ENCODE measurements around the gene MARS2.
"Not testable (repeated sequence)": the region's sequence is repeated elsewhere in the genome, so short reads cannot be mapped to it uniquely, and the experiment has no call there.

Gene MARS2

GRCh38 chr2:197674591-197674990, 30.6 kb upstream of the MARS2 start:
- no peak overlapping the region for H3K27ac ChIP-seq (ENCODE audit: low read length)
- no peak for DNase-seq (ENCODE audit: low read depth, low spot score)
- no peaks in the 10 kb centered on the region; the same call in 1 of the 2 replicates for H3K36me3 ChIP-seq (ENCODE audit: control insufficient read depth, insufficient read depth, low read length)
- no peaks in the 10 kb centered on the region for H3K27me3 ChIP-seq (ENCODE audit: control insufficient read depth, insufficient read depth, low read length)
- H3K4me1 ChIP-seq (ENCODE audit: control insufficient read depth, insufficient read depth, low read length) = peaks cover 3% of the 10 kb centered on the region; the same call in 1 of the 2 replicates
- H3K4me3 ChIP-seq (ENCODE audit: low read length) = no peak overlapping the region
- no CpG with 5 or more reads among the region's 3 CpGs for WGBS (ENCODE audit: insufficient coverage, insufficient read length)
- no peaks in the 10 kb centered on the region for H3K9me3 ChIP-seq (ENCODE audit: control insufficient read depth, insufficient read depth, low read length)

GRCh38 chr2:197675246-197675645, 29.9 kb upstream of the MARS2 start, which contains the start of gene RFTN2:
Gene RFTN2 (minus strand): TSS chr2:197675587. CDS start chr2:197675458, 129 bp downstream.
- Histone ChIP-seq H3K4me3 (ENCODE audit: low read length) (no peak within 1 kb of the TSS), H3K4me1 (ENCODE audit: control insufficient read depth, insufficient read depth, low read length) (peaks cover 3% of the 10 kb centered on the region; the same call in 1 of the 2 replicates), H3K27me3 (ENCODE audit: control insufficient read depth, insufficient read depth, low read length) (no peaks in the 10 kb centered on the region), H3K36me3 (ENCODE audit: control insufficient read depth, insufficient read depth, low read length) (no peaks in the 10 kb centered on the region), H3K9me3 (ENCODE audit: control insufficient read depth, insufficient read depth, low read length) (no peaks in the 10 kb centered on the region), H3K27ac (ENCODE audit: low read length) (no peak within 1 kb of the TSS)
- WGBS (ENCODE audit: insufficient coverage, insufficient read length) = no CpG with 5 or more reads among the region's 3 CpGs
- DNase-seq (ENCODE audit: low read depth, low spot score) = no peak

- Histone ChIP-seq H3K36me3 (ENCODE audit: control insufficient read depth, insufficient read depth, low read length) (no peaks in the 10 kb centered on the region), H3K27me3 (ENCODE audit: control insufficient read depth, insufficient read depth, low read length) (no peaks in the 10 kb centered on the region), H3K4me1 (ENCODE audit: control insufficient read depth, insufficient read depth, low read length) (peaks cover 3% of the 10 kb centered on the region; the same call in 1 of the 2 replicates), H3K27ac (ENCODE audit: low read length) (no peak overlapping the region), H3K4me3 (ENCODE audit: low read length) (no peak overlapping the region), H3K9me3 (ENCODE audit: control insufficient read depth, insufficient read depth, low read length) (no peaks in the 10 kb centered on the region)
- no CpG with 5 or more reads among the region's 6 CpGs for WGBS (ENCODE audit: insufficient coverage, insufficient read length)
- no peak for DNase-seq (ENCODE audit: low read depth, low spot score)
Observed at GRCh38 chr2:197675711-197676188, 29.4 kb upstream of the MARS2 start.

- H3K4me3 ChIP-seq (ENCODE audit: low read length) = no peak overlapping the region
- peaks cover 3% of the 10 kb centered on the region; the same call in 1 of the 2 replicates for H3K4me1 ChIP-seq (ENCODE audit: control insufficient read depth, insufficient read depth, low read length)
- no peaks in the 10 kb centered on the region for H3K36me3 ChIP-seq (ENCODE audit: control insufficient read depth, insufficient read depth, low read length)
- WGBS (ENCODE audit: insufficient coverage, insufficient read length) = no CpG with 5 or more reads among the region's 3 CpGs
- H3K9me3 ChIP-seq (ENCODE audit: control insufficient read depth, insufficient read depth, low read length) = no peaks in the 10 kb centered on the region
- DNase-seq (ENCODE audit: low read depth, low spot score) = no peak
- H3K27me3 ChIP-seq (ENCODE audit: control insufficient read depth, insufficient read depth, low read length) = no peaks in the 10 kb centered on the region
- H3K27ac ChIP-seq (ENCODE audit: low read length) = no peak overlapping the region
Observed at GRCh38 chr2:197677056-197677455, 28.1 kb upstream of the MARS2 start.

GRCh38 chr2:197677483-197677882, 27.7 kb upstream of the MARS2 start:
- Histone ChIP-seq H3K4me3 (ENCODE audit: low read length) (no peak overlapping the region), H3K4me1 (ENCODE audit: control insufficient read depth, insufficient read depth, low read length) (peaks cover 3% of the 10 kb centered on the region; the same call in 1 of the 2 replicates), H3K27me3 (ENCODE audit: control insufficient read depth, insufficient read depth, low read length) (no peaks in the 10 kb centered on the region), H3K27ac (ENCODE audit: low read length) (no peak overlapping the region), H3K36me3 (ENCODE audit: control insufficient read depth, insufficient read depth, low read length) (no peaks in the 10 kb centered on the region), H3K9me3 (ENCODE audit: control insufficient read depth, insufficient read depth, low read length) (no peaks in the 10 kb centered on the region)
- no CpG with 5 or more reads among the region's 2 CpGs for WGBS (ENCODE audit: insufficient coverage, insufficient read length)
- DNase-seq (ENCODE audit: low read depth, low spot score) = no peak

GRCh38 chr2:197695206-197695605, 10.0 kb upstream of the MARS2 start:
- H3K27ac ChIP-seq (ENCODE audit: low read length); H3K4me1 ChIP-seq (ENCODE audit: control insufficient read depth, insufficient read depth, low read length); H3K36me3 ChIP-seq (ENCODE audit: control insufficient read depth, insufficient read depth, low read length); H3K4me3 ChIP-seq (ENCODE audit: low read length); H3K9me3 ChIP-seq (ENCODE audit: control insufficient read depth, insufficient read depth, low read length); H3K27me3 ChIP-seq (ENCODE audit: control insufficient read depth, insufficient read depth, low read length); DNase-seq (ENCODE audit: low read depth, low spot score): not testable (repeated sequence)
- no CpG with 5 or more reads among the region's 6 CpGs for whole genome bisulfite sequencing (ENCODE audit: insufficient coverage, insufficient read length)

GRCh38 chr2:197695971-197696370, 9.2 kb upstream of the MARS2 start:
- WGBS (ENCODE audit: insufficient coverage, insufficient read length) = no CpG with 5 or more reads among the region's 30 CpGs

GRCh38 chr2:197696571-197696970, 8.6 kb upstream of the MARS2 start:
- not testable (repeated sequence) for DNase-seq (ENCODE audit: low read depth, low spot score)

More at GRCh38 chr2:197695971-197696370, 9.2 kb upstream of the MARS2 start:
- H3K4me3 ChIP-seq (ENCODE audit: low read length); H3K27me3 ChIP-seq (ENCODE audit: control insufficient read depth, insufficient read depth, low read length); DNase-seq (ENCODE audit: low read depth, low spot score); H3K27ac ChIP-seq (ENCODE audit: low read length); H3K4me1 ChIP-seq (ENCODE audit: control insufficient read depth, insufficient read depth, low read length); H3K9me3 ChIP-seq (ENCODE audit: control insufficient read depth, insufficient read depth, low read length); H3K36me3 ChIP-seq (ENCODE audit: control insufficient read depth, insufficient read depth, low read length): not testable (repeated sequence)

GRCh38 chr2:197699724-197700123, 5.4 kb upstream of the MARS2 start:
- not testable (repeated sequence) for H3K27me3 ChIP-seq (ENCODE audit: control insufficient read depth, insufficient read depth, low read length); H3K4me3 ChIP-seq (ENCODE audit: low read length); DNase-seq (ENCODE audit: low read depth, low spot score); H3K36me3 ChIP-seq (ENCODE audit: control insufficient read depth, insufficient read depth, low read length); H3K9me3 ChIP-seq (ENCODE audit: control insufficient read depth, insufficient read depth, low read length); H3K4me1 ChIP-seq (ENCODE audit: control insufficient read depth, insufficient read depth, low read length); H3K27ac ChIP-seq (ENCODE audit: low read length)

More at GRCh38 chr2:197696571-197696970, 8.6 kb upstream of the MARS2 start:
- not testable (repeated sequence) for H3K27ac ChIP-seq (ENCODE audit: low read length); H3K4me3 ChIP-seq (ENCODE audit: low read length); H3K27me3 ChIP-seq (ENCODE audit: control insufficient read depth, insufficient read depth, low read length); H3K36me3 ChIP-seq (ENCODE audit: control insufficient read depth, insufficient read depth, low read length); H3K4me1 ChIP-seq (ENCODE audit: control insufficient read depth, insufficient read depth, low read length); H3K9me3 ChIP-seq (ENCODE audit: control insufficient read depth, insufficient read depth, low read length)
- no CpG with 5 or more reads among the region's 29 CpGs for WGBS (ENCODE audit: insufficient coverage, insufficient read length)

- Histone ChIP-seq H3K27me3 (ENCODE audit: control insufficient read depth, insufficient read depth, low read length) (no peaks in the 10 kb centered on the region), H3K4me1 (ENCODE audit: control insufficient read depth, insufficient read depth, low read length) (no peaks in the 10 kb centered on the region; the same call in 1 of the 2 replicates), H3K36me3 (ENCODE audit: control insufficient read depth, insufficient read depth, low read length) (no peaks in the 10 kb centered on the region), H3K4me3 (ENCODE audit: low read length) (no peak overlapping the region), H3K27ac (ENCODE audit: low read length) (no peak overlapping the region), H3K9me3 (ENCODE audit: control insufficient read depth, insufficient read depth, low read length) (no peaks in the 10 kb centered on the region)
- WGBS (ENCODE audit: insufficient coverage, insufficient read length) = no CpG with 5 or more reads among the region's 3 CpGs
- no peak for DNase-seq (ENCODE audit: low read depth, low spot score)
Observed at GRCh38 chr2:197700960-197701359, 4.2 kb upstream of the MARS2 start.

- no CpG with 5 or more reads among the region's 5 CpGs for WGBS (ENCODE audit: insufficient coverage, insufficient read length)
- H3K4me1 ChIP-seq (ENCODE audit: control insufficient read depth, insufficient read depth, low read length) = no peaks in the 10 kb centered on the region; the same call in 1 of the 2 replicates
- H3K36me3 ChIP-seq (ENCODE audit: control insufficient read depth, insufficient read depth, low read length) = no peaks in the 10 kb centered on the region; the same call in 1 of the 2 replicates
- peak overlapping the region; percentile 36; the same call in 1 of the 2 replicates for H3K4me3 ChIP-seq (ENCODE audit: low read length)
- H3K27me3 ChIP-seq (ENCODE audit: control insufficient read depth, insufficient read depth, low read length) = no peaks in the 10 kb centered on the region
- no peak overlapping the region for H3K27ac ChIP-seq (ENCODE audit: low read length)
- H3K9me3 ChIP-seq (ENCODE audit: control insufficient read depth, insufficient read depth, low read length) = no peaks in the 10 kb centered on the region
- DNase-seq (ENCODE audit: low read depth, low spot score) = no peak
Observed at GRCh38 chr2:197704434-197705120, 592 bp upstream of the MARS2 start.
